HG03066 (cell line): Measurements from ENCODE around the gene TDRD15.
"Not testable (repeated sequence)": the region's sequence is repeated elsewhere in the genome, so short reads cannot be mapped to it uniquely, and the experiment has no call there.

Experiments
- ATAC-seq: cut with Tn5 transposase; IDR thresholded peaks from one replicate; pipeline ENCODE4 v1.9.1; 2021; ENCODE audit warnings: low read depth; ENCODE audit not compliant: unreplicated experiment

TDRD15 gene

GRCh38 chr2:21123473-21124393 is at the start of gene TDRD15:
Gene TDRD15 (plus strand): TSS chr2:21123968. CDS start chr2:21137468, 13,500 bp downstream.
- ATAC-seq: no peak

- no peak for ATAC-seq
Observed at GRCh38 chr2:21078296-21078695, 45.5 kb upstream of the TDRD15 start.

- no peak for ATAC-seq
Observed at GRCh38 chr2:21083482-21083881, 40.3 kb upstream of the TDRD15 start.

GRCh38 chr2:21084401-21084800 is 39.4 kb upstream of the TDRD15 start:
- ATAC-seq: no peak

GRCh38 chr2:21092308-21092869 is 31.4 kb upstream of the TDRD15 start:
- no peak for ATAC-seq

GRCh38 chr2:21095178-21095577 is 28.6 kb upstream of the TDRD15 start:
- ATAC-seq: no peak

GRCh38 chr2:21095714-21096113 is 28.1 kb upstream of the TDRD15 start:
- no peak for ATAC-seq

- ATAC-seq: no peak
Observed at GRCh38 chr2:21096458-21096857, 27.3 kb upstream of the TDRD15 start.

GRCh38 chr2:21097331-21097730 is 26.4 kb upstream of the TDRD15 start:
- ATAC-seq: no peak

GRCh38 chr2:21098294-21098693 is 25.5 kb upstream of the TDRD15 start:
- ATAC-seq: no peak

- ATAC-seq: no peak
Observed at GRCh38 chr2:21099281-21099907, 24.4 kb upstream of the TDRD15 start.

- ATAC-seq: not testable (repeated sequence)
Observed at GRCh38 chr2:21101514-21102155, 22.1 kb upstream of the TDRD15 start.

GRCh38 chr2:21102356-21102755 is 21.4 kb upstream of the TDRD15 start:
- ATAC-seq: no peak

GRCh38 chr2:21103274-21103891 is 20.4 kb upstream of the TDRD15 start:
- no peak for ATAC-seq

- no peak for ATAC-seq
Observed at GRCh38 chr2:21104030-21104660, 19.6 kb upstream of the TDRD15 start.

GRCh38 chr2:21111012-21111411 is 12.8 kb upstream of the TDRD15 start:
- ATAC-seq: no peak

- no peak for ATAC-seq
Observed at GRCh38 chr2:21117688-21118087, 6.1 kb upstream of the TDRD15 start.

- ATAC-seq: no peak
Observed at GRCh38 chr2:21118302-21118920, 5.4 kb upstream of the TDRD15 start.

- ATAC-seq: no peak
Observed at GRCh38 chr2:21131861-21132260, 8.1 kb downstream of the TDRD15 start.

- ATAC-seq: no peak
Observed at GRCh38 chr2:21135585-21135984, 11.8 kb downstream of the TDRD15 start.
